ENCODE results near the gene FCRL4.

GRCh38 chr1:157574836-157575235 lies 23.0 kb downstream of the FCRL4 start:
- no peak for TF ChIP-seq EZH2 (IDR thresholded peaks at IDR 0.05; ENCODE audit: borderline replicate concordance, insufficient read depth, low read depth, low read length, poor library complexity, severe bottlenecking)
- no peak for TF ChIP-seq CTCF (IDR thresholded peaks at IDR 0.05)

Data from B cell (primary cell).